ENCODE data around the gene CAPN10. TPM values are rescaled to one million over a fixed set of nuclear protein-coding genes. Genes with fewer than 3 reads are reported as not detected.
A peak's percentile ranks its signal among the peaks of the same experiment; 100 is the strongest.

Gene CAPN10
- total RNA-seq, 1 experiment from 2014 or later, result 61.3 TPM

GRCh38 chr2:240604291-240604938 is 17.9 kb downstream of the CAPN10 start:
- ChIA-PET CTCF (interaction anchor here (0.6 to 2.1 kb wide), 13 partner anchors 9 to 100 kb away, joined by 3 to 12 read pairs (median 4); partner anchors contain the start of genes ANKMY1, CAPN10 and GPR35), POLR2A (interaction anchor here (1.1 kb wide), 1 partner anchor 18 kb away, joined by 5 read pairs; the partner anchor contains the start of gene CAPN10)
- Mint-ChIP-seq H3K4me3 (no peak overlapping the region), H3K27ac (no peak overlapping the region), H3K36me3 (no peaks in the 10 kb centered on the region), H3K9me3 (no peaks in the 10 kb centered on the region), H3K27me3 (ENCODE audit: low read depth) (no peaks in the 10 kb centered on the region; the same call in 1 of the 2 replicates), H3K4me1 (no peaks in the 10 kb centered on the region)
- DNase-seq (ENCODE audit: low spot score), result peak; percentile 71
- ATAC-seq, result peak; percentile 93
- TF ChIP-seq, protein P1, sequence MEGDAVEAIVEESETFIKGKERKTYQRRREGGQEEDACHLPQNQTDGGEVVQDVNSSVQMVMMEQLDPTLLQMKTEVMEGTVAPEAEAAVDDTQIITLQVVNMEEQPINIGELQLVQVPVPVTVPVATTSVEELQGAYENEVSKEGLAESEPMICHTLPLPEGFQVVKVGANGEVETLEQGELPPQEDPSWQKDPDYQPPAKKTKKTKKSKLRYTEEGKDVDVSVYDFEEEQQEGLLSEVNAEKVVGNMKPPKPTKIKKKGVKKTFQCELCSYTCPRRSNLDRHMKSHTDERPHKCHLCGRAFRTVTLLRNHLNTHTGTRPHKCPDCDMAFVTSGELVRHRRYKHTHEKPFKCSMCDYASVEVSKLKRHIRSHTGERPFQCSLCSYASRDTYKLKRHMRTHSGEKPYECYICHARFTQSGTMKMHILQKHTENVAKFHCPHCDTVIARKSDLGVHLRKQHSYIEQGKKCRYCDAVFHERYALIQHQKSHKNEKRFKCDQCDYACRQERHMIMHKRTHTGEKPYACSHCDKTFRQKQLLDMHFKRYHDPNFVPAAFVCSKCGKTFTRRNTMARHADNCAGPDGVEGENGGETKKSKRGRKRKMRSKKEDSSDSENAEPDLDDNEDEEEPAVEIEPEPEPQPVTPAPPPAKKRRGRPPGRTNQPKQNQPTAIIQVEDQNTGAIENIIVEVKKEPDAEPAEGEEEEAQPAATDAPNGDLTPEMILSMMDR (IDR thresholded peaks at IDR 0.05), result 0 out of 2 replicates have a peak, but pooled peaks have one; percentile 23
- TF ChIP-seq PRDM15 (CRISPR knock-in tag; IDR thresholded peaks at IDR 0.05) (no peak), TCF7 (CRISPR knock-in tag; IDR thresholded peaks at IDR 0.05; ENCODE audit: low read depth) (no peak), ZNF219 (CRISPR knock-in tag; IDR thresholded peaks at IDR 0.05; ENCODE audit: borderline replicate concordance) (no peak), OVOL2 (CRISPR knock-in tag; IDR thresholded peaks at IDR 0.05; ENCODE audit: borderline replicate concordance) (no peak), SOX15 (CRISPR knock-in tag; IDR thresholded peaks at IDR 0.05) (no peak), AFF4 (CRISPR knock-in tag; IDR thresholded peaks at IDR 0.05; ENCODE audit: borderline replicate concordance) (no peak), GABPB1 (CRISPR knock-in tag; IDR thresholded peaks at IDR 0.05) (peak; percentile 67)
- TF ChIP-seq, protein P2, sequence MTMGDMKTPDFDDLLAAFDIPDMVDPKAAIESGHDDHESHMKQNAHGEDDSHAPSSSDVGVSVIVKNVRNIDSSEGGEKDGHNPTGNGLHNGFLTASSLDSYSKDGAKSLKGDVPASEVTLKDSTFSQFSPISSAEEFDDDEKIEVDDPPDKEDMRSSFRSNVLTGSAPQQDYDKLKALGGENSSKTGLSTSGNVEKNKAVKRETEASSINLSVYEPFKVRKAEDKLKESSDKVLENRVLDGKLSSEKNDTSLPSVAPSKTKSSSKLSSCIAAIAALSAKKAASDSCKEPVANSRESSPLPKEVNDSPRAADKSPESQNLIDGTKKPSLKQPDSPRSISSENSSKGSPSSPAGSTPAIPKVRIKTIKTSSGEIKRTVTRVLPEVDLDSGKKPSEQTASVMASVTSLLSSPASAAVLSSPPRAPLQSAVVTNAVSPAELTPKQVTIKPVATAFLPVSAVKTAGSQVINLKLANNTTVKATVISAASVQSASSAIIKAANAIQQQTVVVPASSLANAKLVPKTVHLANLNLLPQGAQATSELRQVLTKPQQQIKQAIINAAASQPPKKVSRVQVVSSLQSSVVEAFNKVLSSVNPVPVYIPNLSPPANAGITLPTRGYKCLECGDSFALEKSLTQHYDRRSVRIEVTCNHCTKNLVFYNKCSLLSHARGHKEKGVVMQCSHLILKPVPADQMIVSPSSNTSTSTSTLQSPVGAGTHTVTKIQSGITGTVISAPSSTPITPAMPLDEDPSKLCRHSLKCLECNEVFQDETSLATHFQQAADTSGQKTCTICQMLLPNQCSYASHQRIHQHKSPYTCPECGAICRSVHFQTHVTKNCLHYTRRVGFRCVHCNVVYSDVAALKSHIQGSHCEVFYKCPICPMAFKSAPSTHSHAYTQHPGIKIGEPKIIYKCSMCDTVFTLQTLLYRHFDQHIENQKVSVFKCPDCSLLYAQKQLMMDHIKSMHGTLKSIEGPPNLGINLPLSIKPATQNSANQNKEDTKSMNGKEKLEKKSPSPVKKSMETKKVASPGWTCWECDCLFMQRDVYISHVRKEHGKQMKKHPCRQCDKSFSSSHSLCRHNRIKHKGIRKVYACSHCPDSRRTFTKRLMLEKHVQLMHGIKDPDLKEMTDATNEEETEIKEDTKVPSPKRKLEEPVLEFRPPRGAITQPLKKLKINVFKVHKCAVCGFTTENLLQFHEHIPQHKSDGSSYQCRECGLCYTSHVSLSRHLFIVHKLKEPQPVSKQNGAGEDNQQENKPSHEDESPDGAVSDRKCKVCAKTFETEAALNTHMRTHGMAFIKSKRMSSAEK (CRISPR knock-in tag; IDR thresholded peaks at IDR 0.05; ENCODE audit: borderline replicate concordance), result no peak
- TF ChIP-seq, protein P3, sequence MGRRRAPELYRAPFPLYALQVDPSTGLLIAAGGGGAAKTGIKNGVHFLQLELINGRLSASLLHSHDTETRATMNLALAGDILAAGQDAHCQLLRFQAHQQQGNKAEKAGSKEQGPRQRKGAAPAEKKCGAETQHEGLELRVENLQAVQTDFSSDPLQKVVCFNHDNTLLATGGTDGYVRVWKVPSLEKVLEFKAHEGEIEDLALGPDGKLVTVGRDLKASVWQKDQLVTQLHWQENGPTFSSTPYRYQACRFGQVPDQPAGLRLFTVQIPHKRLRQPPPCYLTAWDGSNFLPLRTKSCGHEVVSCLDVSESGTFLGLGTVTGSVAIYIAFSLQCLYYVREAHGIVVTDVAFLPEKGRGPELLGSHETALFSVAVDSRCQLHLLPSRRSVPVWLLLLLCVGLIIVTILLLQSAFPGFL (CRISPR knock-in tag; IDR thresholded peaks at IDR 0.05; ENCODE audit: borderline replicate concordance), result no peak
